ENCODE results near the gene SLC7A6OS. TPM values are rescaled to one million over a fixed set of nuclear protein-coding genes. Genes with fewer than 3 reads are reported as not detected.

Gene SLC7A6OS
- total RNA-seq, 1 experiment from 2014 or later: 15.6 TPM

DNA sequence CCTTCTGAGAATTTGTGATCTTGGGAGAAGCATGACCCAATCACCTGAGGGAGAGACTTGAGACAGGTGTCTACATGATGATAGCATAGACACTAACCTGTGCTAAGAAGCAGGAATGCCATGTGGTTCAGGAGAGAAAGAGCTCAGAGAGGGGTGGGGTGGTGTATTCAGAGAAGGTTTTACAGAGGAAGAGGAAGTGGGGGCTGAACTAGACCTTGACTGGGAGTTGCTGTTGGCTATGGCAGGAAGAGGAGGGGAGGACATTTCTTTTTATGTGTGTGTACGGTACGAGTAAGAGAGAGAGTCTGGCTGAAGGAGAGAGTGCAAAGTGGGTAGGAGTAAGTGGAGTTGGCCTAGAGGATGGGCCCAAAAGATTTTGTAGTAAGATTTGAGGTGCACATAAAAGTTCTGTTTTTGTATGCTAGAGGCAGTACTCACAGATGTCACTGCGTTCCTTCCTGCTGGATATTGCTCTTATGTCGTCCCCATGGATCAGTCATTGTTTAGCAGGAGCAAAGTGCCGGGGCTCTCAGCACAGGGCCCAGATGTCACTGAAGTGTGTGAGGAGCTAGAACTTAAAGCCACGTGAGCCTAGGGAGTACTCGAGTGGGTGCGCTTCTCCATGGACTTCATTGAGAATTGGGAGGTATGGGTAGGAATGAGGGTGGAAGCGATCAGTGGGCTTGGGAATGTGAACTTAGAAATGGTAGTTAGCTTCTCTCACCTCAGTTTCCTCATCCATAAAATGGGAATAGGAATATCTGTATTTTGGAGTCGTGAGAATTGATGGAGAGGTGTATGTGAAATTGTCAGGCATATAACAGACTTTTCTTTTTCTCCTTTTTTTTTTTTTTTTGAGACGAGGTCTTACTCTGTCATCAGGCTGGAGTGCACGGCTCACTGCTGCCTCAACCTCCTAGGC, 24.3 kb downstream of the SLC7A6OS start:
- Histone ChIP-seq H3K27me3 (replicated peaks) (no peaks in the 10 kb centered on the region), H3K4me3 (no peak overlapping the region), H3K4me1 (replicated peaks) (peaks cover 36% of the 10 kb centered on the region), H3K9me3 (replicated peaks) (no peaks in the 10 kb centered on the region), H3K36me3 (peaks cover 73% of the 10 kb centered on the region), H3K27ac (no peak overlapping the region)
- no peak for DNase-seq (ENCODE audit: low read depth in 1 of 2, low spot score in 2 of 2)

DNA sequence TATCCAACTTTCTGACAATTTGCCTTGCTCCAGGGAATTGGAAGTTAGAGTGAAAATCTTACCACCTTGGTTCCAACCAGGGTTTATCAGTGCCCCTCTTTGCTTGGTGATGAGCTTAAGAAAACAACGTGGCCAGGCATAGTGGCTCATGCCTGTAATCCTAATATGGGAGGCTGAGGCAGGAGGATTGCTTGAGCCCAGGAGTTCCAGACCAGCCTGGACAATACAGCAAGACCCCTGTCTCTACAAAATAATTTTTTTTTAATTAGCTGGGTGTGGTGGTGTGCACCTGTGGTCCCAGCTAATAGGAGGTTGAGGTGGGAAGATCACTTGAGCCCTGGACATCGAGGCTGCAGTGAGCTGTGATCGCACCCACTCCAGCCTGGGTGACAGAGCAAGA, 25.1 kb downstream of the SLC7A6OS start:
- no peaks in the 10 kb centered on the region for H3K27me3 ChIP-seq (replicated peaks)
- H3K4me1 ChIP-seq (replicated peaks): peaks cover 35% of the 10 kb centered on the region
- H3K4me3 ChIP-seq: no peak overlapping the region
- DNase-seq (ENCODE audit: low read depth in 1 of 2, low spot score in 2 of 2): no peak
- peaks cover 72% of the 10 kb centered on the region for H3K36me3 ChIP-seq
- H3K27ac ChIP-seq: no peak overlapping the region
- no peaks in the 10 kb centered on the region for H3K9me3 ChIP-seq (replicated peaks)

DNA sequence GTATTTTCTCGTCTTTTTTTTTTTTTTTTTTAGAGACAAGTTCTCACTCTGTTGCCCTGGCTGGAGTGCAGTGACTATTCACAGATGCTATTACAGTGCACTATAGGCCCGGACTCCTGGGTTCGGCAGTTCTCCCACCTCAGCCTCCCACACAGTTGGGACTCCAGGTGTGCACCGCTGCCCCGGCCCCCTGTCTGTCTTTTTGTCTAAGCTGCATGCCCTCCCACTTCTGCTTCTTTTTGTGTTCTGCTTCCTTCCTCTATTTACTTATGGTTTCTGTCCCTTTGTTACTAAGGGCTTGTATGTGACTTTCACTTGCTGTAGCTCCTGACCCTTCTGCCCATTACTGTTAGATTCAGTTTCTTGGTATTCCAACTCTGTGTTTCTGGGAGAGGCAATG, 25.9 kb downstream of the SLC7A6OS start:
- H3K4me1 ChIP-seq (replicated peaks): peaks cover 27% of the 10 kb centered on the region
- no peaks in the 10 kb centered on the region for H3K9me3 ChIP-seq (replicated peaks)
- no peak for DNase-seq (ENCODE audit: low read depth in 1 of 2, low spot score in 2 of 2)
- no peaks in the 10 kb centered on the region for H3K27me3 ChIP-seq (replicated peaks)
- no peak overlapping the region for H3K4me3 ChIP-seq
- peaks cover 71% of the 10 kb centered on the region for H3K36me3 ChIP-seq
- H3K27ac ChIP-seq: no peak overlapping the region

DNA sequence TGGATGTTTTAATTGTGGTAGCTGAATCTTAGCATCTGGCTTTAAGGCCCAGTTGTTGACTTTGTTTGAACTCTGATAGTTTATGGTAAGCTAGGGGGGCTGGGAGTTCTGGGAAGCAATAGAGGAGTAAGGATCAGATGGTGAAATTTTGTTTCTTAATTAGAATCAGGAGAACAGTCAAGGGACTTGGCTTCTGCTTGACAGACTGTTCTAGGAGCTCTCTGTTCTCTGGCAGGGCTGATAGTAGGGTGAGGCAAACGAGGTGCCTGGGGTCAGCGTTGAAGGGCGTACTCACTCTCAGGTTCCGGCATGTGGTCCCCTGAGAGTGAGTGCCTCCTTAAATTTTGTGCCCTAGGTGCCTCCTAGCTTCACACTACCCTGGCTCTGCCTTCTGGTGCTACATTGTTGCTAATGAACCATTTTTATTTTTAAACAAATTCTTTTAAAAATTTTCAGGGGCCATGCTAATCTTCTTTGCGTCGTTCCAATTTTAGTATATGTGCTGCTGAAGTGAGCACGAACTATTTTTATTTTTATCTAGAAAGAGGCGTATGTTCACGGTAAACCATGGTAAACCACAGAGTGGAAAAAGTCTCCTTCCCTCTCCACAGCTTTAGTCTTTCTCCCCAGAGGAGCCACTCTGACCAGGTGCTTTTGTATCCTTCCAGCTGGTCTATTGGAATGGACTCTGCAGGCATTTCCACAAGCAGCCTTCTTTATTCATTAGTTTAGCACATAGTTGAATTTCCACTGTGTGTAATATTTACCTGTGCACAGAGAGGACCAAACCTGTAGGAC, 26.7 kb downstream of the SLC7A6OS start:
- Histone ChIP-seq H3K27me3 (replicated peaks) (no peaks in the 10 kb centered on the region), H3K27ac (no peak overlapping the region), H3K9me3 (replicated peaks) (no peaks in the 10 kb centered on the region), H3K4me3 (no peak overlapping the region), H3K4me1 (replicated peaks) (peaks cover 18% of the 10 kb centered on the region), H3K36me3 (peaks cover 73% of the 10 kb centered on the region)
- DNase-seq (ENCODE audit: low read depth in 1 of 2, low spot score in 2 of 2): no peak

DNA sequence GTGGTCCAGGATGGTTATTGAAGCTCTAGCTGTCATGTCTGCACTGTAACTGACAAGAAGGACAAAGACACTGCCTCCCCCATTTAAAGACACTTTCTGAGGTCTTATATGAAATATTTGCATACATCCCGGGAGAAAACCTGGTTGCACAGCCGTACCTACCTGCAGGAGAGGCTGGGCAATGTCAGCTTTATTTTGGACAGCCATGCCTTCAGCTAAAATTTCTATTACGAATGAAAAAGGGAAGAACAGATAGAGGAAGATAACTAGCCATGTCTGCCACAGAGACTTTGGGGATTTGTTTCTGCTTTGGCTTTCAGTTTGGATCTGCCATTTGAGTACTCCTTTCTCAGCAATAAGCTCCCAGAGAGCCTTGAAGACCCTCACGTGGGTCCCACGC, 27.4 kb downstream of the SLC7A6OS start:
- Histone ChIP-seq H3K36me3 (peaks cover 68% of the 10 kb centered on the region), H3K4me1 (replicated peaks) (peaks cover 14% of the 10 kb centered on the region), H3K27ac (no peak overlapping the region), H3K27me3 (replicated peaks) (no peaks in the 10 kb centered on the region), H3K4me3 (no peak overlapping the region), H3K9me3 (replicated peaks) (no peaks in the 10 kb centered on the region)
- DNase-seq (ENCODE audit: low read depth in 1 of 2, low spot score in 2 of 2): no peak

DNA sequence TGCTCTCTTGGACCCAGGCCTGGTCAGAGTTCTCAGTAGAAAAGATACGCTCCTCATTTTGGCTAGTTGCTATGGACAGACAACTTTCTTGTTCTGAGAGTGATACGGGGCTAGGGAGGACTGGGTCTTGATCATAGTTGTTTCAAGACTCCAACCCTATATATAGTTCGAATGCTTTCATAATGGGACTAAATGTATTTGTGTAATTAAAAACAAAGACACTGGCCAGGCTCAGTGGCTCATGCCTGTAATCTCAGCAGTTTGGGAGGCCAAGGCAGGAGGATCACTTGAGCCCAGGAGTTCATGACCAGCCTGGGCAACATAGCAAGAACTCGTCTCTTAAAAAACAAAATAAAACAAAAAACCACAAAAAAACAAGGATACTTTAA, 28.7 kb downstream of the SLC7A6OS start:
- H3K4me1 ChIP-seq (replicated peaks): peaks cover 1% of the 10 kb centered on the region
- peaks cover 62% of the 10 kb centered on the region for H3K36me3 ChIP-seq
- no peak overlapping the region for H3K27ac ChIP-seq
- H3K9me3 ChIP-seq (replicated peaks): no peaks in the 10 kb centered on the region
- no peak for DNase-seq (ENCODE audit: low read depth in 1 of 2, low spot score in 2 of 2)
- no peaks in the 10 kb centered on the region for H3K27me3 ChIP-seq (replicated peaks)
- no peak overlapping the region for H3K4me3 ChIP-seq

DNA sequence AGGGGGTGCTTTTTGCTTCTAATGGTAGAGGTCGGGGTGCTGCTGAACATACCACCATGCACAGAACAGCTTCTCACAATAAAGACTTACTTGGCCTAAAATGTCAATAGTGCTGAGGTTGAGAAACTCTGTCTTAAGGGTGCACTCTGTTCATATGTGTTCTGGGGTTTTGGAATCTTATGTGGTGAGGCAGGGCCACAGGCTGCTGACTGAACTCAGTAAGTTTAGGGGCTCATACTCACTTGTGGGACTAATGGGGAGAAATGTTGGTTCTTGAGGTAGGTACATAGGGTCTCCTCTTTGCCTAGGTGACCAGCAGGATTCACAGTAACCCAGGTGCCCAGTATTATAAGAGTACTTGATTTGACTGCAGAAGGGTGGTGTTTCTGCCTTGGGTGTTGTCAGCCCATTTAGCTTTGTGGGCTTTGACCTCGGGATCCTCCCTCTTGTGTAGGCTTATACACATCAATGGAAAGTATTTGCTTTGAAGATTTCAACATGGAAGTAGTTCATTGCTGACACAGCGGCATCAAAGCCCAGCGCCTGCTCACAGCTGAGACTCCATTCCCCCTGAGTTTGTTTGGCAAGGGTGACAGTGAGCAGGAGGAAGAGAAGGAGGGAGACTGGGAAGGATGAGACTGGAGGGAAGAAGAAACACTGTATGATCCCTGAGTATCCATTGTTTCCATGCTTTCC, 29.2 kb downstream of the SLC7A6OS start:
- Histone ChIP-seq H3K4me1 (replicated peaks) (no peaks in the 10 kb centered on the region), H3K9me3 (replicated peaks) (no peaks in the 10 kb centered on the region), H3K27ac (no peak overlapping the region), H3K36me3 (peaks cover 62% of the 10 kb centered on the region), H3K4me3 (no peak overlapping the region), H3K27me3 (replicated peaks) (no peaks in the 10 kb centered on the region)
- no peak for DNase-seq (ENCODE audit: low read depth in 1 of 2, low spot score in 2 of 2)

DNA sequence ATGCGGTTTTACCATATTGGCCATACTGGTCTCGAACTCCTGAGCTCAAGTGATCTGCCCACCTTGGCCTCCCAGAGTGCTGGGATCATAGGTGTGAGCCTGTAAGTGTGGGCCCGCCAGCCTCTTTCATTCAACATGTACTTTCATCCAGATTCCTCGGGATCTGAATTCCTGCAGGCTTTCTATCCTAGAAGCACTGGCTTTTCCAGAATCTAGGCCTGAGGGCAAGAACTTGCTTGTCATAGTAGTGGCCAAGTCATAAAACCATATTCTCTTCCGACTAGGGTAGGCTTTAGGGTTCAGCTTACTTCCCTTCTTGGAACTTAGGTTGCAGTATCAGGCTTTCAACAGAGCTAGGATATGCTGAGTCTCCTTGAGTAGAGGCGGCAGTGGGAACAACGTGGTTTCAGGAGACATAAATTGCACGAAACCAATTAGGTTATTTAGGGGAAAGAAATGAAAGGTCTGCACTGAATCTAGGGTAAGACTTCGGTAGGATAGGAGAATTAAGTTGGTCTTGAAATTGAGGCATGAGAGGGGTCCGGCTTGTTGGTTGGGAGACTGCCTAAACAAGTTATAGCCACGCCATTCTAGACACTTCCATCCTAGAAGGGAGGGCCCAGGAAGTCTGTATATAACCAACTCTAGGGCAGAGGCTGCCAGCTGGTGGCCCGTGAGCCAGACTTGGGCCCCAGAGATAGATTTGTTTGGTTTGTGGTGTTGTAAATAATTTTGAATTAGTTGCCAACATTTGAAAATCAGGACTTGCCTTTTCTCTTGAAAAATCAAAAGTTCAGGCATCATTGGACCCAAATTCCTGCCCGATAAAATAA, 30.8 kb downstream of the SLC7A6OS start:
- Histone ChIP-seq H3K4me1 (replicated peaks) (no peaks in the 10 kb centered on the region), H3K4me3 (no peak overlapping the region), H3K36me3 (peaks cover 52% of the 10 kb centered on the region), H3K27me3 (replicated peaks) (no peaks in the 10 kb centered on the region), H3K27ac (no peak overlapping the region), H3K9me3 (replicated peaks) (no peaks in the 10 kb centered on the region)
- no peak for DNase-seq (ENCODE audit: low read depth in 1 of 2, low spot score in 2 of 2)

DNA sequence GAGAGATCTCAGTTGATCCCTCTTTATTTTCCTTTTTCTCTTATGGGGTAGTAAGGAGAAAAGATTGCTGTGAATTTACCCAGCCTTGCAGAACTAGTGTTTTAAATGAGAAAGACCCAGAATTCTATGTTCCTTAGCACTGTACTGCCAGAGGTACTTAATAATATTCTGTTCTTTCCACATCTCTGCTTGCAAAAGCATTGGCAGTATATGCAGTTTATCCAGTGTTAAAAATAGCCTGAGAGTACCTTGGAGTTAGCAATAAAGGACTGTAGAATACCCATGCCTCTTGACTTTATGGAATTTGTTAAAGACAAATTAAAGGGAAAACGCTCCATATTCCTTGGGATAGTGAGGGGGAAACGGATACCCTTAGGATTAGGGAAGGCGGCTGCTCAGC, 34.5 kb downstream of the SLC7A6OS start:
- Histone ChIP-seq H3K27ac (no peak overlapping the region), H3K36me3 (peaks cover 63% of the 10 kb centered on the region), H3K27me3 (replicated peaks) (no peaks in the 10 kb centered on the region), H3K4me3 (no peak overlapping the region), H3K9me3 (replicated peaks) (no peaks in the 10 kb centered on the region), H3K4me1 (replicated peaks) (no peaks in the 10 kb centered on the region)
- DNase-seq (ENCODE audit: low read depth in 1 of 2, low spot score in 2 of 2): no peak

DNA sequence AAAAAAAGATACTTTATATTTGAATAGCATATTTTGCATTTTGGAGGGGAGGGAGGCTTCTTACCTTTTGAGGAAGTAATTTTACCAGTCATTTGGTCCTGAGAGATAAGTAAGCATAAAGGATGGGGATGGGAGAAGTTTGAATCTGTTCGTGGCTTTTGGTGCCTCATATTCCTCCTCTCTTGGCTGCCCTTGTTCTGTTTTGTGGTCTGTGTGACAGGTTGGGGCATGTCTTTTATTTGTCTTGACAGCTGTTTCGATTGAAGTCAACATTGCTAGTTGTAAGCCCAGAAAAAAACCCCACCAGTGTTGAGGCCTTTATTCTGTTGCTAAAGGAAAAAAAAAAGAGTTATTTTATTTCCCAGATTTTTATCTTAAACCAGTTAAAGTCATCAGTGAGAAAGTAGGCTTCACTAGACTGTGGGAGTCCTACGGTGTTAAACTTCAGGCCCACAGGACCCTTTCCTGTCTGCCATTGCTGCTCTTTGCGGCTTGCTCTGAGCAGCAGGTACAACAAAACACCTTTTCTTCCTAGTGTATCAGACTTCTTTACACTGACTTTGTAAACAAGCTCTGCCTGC, 35.0 kb downstream of the SLC7A6OS start:
- H3K27me3 ChIP-seq (replicated peaks): no peaks in the 10 kb centered on the region
- no peak overlapping the region for H3K27ac ChIP-seq
- H3K4me3 ChIP-seq: no peak overlapping the region
- H3K36me3 ChIP-seq: peaks cover 63% of the 10 kb centered on the region
- no peaks in the 10 kb centered on the region for H3K4me1 ChIP-seq (replicated peaks)
- no peaks in the 10 kb centered on the region for H3K9me3 ChIP-seq (replicated peaks)
- no peak for DNase-seq (ENCODE audit: low read depth in 1 of 2, low spot score in 2 of 2)

DNA sequence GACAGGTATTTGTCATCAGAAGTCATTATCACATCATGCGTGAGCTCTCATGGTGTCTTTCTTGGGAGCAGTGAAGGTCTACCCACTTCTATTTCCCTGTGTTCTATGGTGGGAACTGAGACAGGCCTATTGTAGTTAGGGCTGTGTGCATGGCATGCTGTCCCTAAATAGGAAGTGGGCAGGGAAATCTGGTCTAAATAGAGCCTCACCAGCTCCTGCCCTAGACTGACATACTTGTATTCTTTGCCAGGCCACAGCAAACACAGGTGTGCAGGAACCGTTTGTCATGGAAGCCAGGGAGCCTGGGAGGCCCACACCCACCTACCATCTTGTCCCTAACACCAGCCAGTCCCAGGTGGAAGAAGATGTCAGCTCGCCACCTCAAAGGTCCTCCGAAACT, 36.3 kb downstream of the SLC7A6OS start:
- H3K27me3 ChIP-seq (replicated peaks): no peaks in the 10 kb centered on the region

DNA sequence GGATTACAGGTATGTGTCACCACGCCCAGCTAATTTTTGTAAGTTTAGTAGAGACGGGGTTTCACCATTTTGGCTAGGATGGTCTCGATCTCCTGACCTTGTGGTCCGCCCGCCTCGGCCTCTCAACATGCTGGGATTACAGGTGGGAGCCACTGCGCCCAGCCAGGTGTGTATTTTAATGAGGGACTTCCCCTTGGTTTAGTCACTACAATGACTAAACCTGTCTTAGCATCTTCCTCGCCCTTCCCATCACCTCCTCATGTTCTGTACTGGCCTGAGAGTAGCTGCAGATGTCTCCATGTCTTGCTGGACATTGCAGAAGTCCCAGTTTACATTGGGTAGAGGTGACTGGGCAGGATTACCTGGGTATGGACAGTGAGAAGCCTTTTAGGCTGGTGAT, 36.9 kb downstream of the SLC7A6OS start:
- H3K4me1 ChIP-seq (replicated peaks): no peaks in the 10 kb centered on the region

More for the DNA sequence above, 36.3 kb downstream of the SLC7A6OS start:
- Histone ChIP-seq H3K36me3 (peaks cover 62% of the 10 kb centered on the region), H3K9me3 (replicated peaks) (no peaks in the 10 kb centered on the region), H3K4me3 (no peak overlapping the region), H3K4me1 (replicated peaks) (no peaks in the 10 kb centered on the region), H3K27ac (no peak overlapping the region)
- no peak for DNase-seq (ENCODE audit: low read depth in 1 of 2, low spot score in 2 of 2)

DNA sequence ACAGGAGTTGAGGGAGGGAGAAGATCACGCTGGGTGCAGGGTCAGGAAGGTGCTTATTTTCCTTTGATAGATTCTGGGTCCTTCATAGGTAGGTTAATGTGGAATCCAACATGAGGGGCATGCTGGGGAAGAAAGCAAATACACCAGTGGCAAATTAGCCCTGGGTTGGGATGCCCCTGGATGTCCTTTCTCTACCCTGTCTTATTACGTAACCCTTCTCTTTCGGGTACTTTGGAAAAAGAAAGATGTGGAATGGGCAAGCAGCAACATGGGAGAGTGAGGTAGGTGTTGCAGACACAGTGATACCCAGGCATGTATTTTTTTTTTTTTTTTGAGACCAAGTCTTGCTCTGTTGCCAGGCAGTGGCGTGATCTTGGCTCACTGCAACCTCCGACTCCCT, 37.3 kb downstream of the SLC7A6OS start:
- Histone ChIP-seq H3K27ac (no peak overlapping the region), H3K9me3 (replicated peaks) (no peaks in the 10 kb centered on the region), H3K4me3 (no peak overlapping the region), H3K27me3 (replicated peaks) (no peaks in the 10 kb centered on the region), H3K4me1 (replicated peaks) (no peaks in the 10 kb centered on the region), H3K36me3 (peaks cover 66% of the 10 kb centered on the region)
- no peak for DNase-seq (ENCODE audit: low read depth in 1 of 2, low spot score in 2 of 2)

More for the DNA sequence above, 36.9 kb downstream of the SLC7A6OS start:
- no peak overlapping the region for H3K27ac ChIP-seq
- H3K4me3 ChIP-seq: no peak overlapping the region
- peaks cover 63% of the 10 kb centered on the region for H3K36me3 ChIP-seq
- no peaks in the 10 kb centered on the region for H3K27me3 ChIP-seq (replicated peaks)
- no peaks in the 10 kb centered on the region for H3K9me3 ChIP-seq (replicated peaks)
- no peak for DNase-seq (ENCODE audit: low read depth in 1 of 2, low spot score in 2 of 2)
